GM18870 (cell line): Measurements from ENCODE around the gene SEMA3F.

Experiments used
- ATAC-seq: cut with Tn5 transposase; IDR thresholded peaks from one replicate; pipeline ENCODE4 v1.9.1; 2021; ENCODE audit warnings: moderate library complexity; ENCODE audit not compliant: unreplicated experiment

Gene SEMA3F

GRCh38 chr3:50155491-50155878, 361 bp downstream of the SEMA3F start:
- no peak for ATAC-seq

- no peak for ATAC-seq
Measured at GRCh38 chr3:50155891-50156290, 767 bp downstream of the SEMA3F start.

GRCh38 chr3:50156549-50157493, 1.7 kb downstream of the SEMA3F start:
- no peak for ATAC-seq

GRCh38 chr3:50157827-50158529, 2.9 kb downstream of the SEMA3F start:
- ATAC-seq: no peak

- no peak for ATAC-seq
Measured at GRCh38 chr3:50158530-50159146, 3.5 kb downstream of the SEMA3F start.

GRCh38 chr3:50160561-50160983, 5.4 kb downstream of the SEMA3F start:
- ATAC-seq: no peak

- no peak for ATAC-seq
Measured at GRCh38 chr3:50161320-50161719, 6.2 kb downstream of the SEMA3F start.

GRCh38 chr3:50162034-50162883, 7.1 kb downstream of the SEMA3F start:
- ATAC-seq: no peak

- ATAC-seq: no peak
Measured at GRCh38 chr3:50163572-50164455, 8.7 kb downstream of the SEMA3F start.

GRCh38 chr3:50164481-50164880, 9.4 kb downstream of the SEMA3F start:
- ATAC-seq: no peak

- ATAC-seq: no peak
Measured at GRCh38 chr3:50164984-50165909, 10.1 kb downstream of the SEMA3F start.

- no peak for ATAC-seq
Measured at GRCh38 chr3:50165910-50166538, 10.9 kb downstream of the SEMA3F start.

GRCh38 chr3:50166620-50167019, 11.5 kb downstream of the SEMA3F start:
- no peak for ATAC-seq

- ATAC-seq: no peak
Measured at GRCh38 chr3:50167069-50167840, 12.1 kb downstream of the SEMA3F start.

- no peak for ATAC-seq
Measured at GRCh38 chr3:50167841-50168209, 12.7 kb downstream of the SEMA3F start.

GRCh38 chr3:50168388-50168787, 13.3 kb downstream of the SEMA3F start:
- no peak for ATAC-seq

GRCh38 chr3:50168791-50169190, 13.7 kb downstream of the SEMA3F start:
- ATAC-seq: no peak
